HEK293 (cell line): Measurements from ENCODE around the gene SRRM1.

Experiments used
- CTCF ChIA-PET: fragments of 350-600 bp; formaldehyde crosslinking; extraction: SDS; loops from one replicate; lab custom pipeline; 2021; ENCODE audit warnings: antibody characterized with exemption; lab: Yijun Ruan, JAX
- POLR2A ChIA-PET: fragments of 300-600 bp; formaldehyde crosslinking; extraction: SDS; loops from one replicate; lab custom pipeline; 2020; ENCODE audit warnings: antibody characterized with exemption, inconsistent platforms; lab: Yijun Ruan, JAX
- H3K27ac ChIP-seq: fragments of 200-500 bp; sonication (Bioruptor generic); 2 replicates; pipeline ENCODE4 v1.5.1; 2014; ENCODE audit warnings: low read depth, low read length, control low read depth, inconsistent platforms; ENCODE audit errors: extremely low read depth
- H3K36me3 ChIP-seq, 2 experiments: fragments of 200-500 bp in 1 of 2; sonication (Bioruptor generic) in 1 of 2; 1 replicate in 1 of 2; 2 replicates in 1 of 2; pipeline ENCODE4 v1.5.1; 2014 to 2017; ENCODE audit warnings: inconsistent platforms in 2 of 2, low read length in 2 of 2; ENCODE audit not compliant: control insufficient read depth in 2 of 2, insufficient read depth in 1 of 2
- H3K4me1 ChIP-seq: fragments of 200-500 bp; sonication (Bioruptor generic); 2 replicates; pipeline ENCODE4 v1.5.1; 2014; ENCODE audit warnings: mild to moderate bottlenecking, low read length, inconsistent platforms; ENCODE audit not compliant: control insufficient read depth, insufficient read depth
- H3K4me3 ChIP-seq: 2 replicates; pipeline ENCODE4 v1.5.1; 2011; ENCODE audit warnings: low read depth, mild to moderate bottlenecking, control low read depth, low read length, moderate library complexity
- H3K9me3 ChIP-seq: fragments of 200-500 bp; sonication (Bioruptor generic); 2 replicates; pipeline ENCODE4 v1.5.1; 2014; ENCODE audit warnings: low read depth, low read length, inconsistent platforms; ENCODE audit not compliant: control insufficient read depth, insufficient read depth
- CTCF ChIP-seq: fragments of 450-650 bp; formaldehyde crosslinking; IDR thresholded peaks from 2 replicates; pipeline ENCODE4 v1.5.1; 2016; ENCODE audit warnings: missing biosample characterization, missing genetic modification characterization
- HOXA7 ChIP-seq: sonication (generic); formaldehyde crosslinking; IDR thresholded peaks from 2 replicates; pipeline ENCODE4 v1.8.1; 2022; ENCODE audit warnings: missing genetic modification reagents, borderline replicate concordance
- HOXC10 ChIP-seq: sonication (generic); formaldehyde crosslinking; IDR thresholded peaks from 2 replicates; pipeline ENCODE4 v1.8.1; 2023; ENCODE audit warnings: mild to moderate bottlenecking, missing genetic modification reagents
- KLF7 ChIP-seq: fragments of 450-650 bp; formaldehyde crosslinking; IDR thresholded peaks from 2 replicates; pipeline ENCODE4 v1.5.1; 2016; ENCODE audit warnings: missing biosample characterization, missing genetic modification characterization, borderline replicate concordance
- KLF9 ChIP-seq: fragments of 450-650 bp; formaldehyde crosslinking; IDR thresholded peaks from 2 replicates; pipeline ENCODE4 v1.5.1; 2016; ENCODE audit warnings: missing biosample characterization, missing genetic modification characterization, low read depth
- MZF1 ChIP-seq: fragments of 450-650 bp; formaldehyde crosslinking; IDR thresholded peaks from 2 replicates; pipeline ENCODE4 v1.5.1; 2017; ENCODE audit warnings: missing biosample characterization, missing genetic modification characterization, borderline replicate concordance
- OSR2 ChIP-seq: fragments of 450-650 bp; formaldehyde crosslinking; IDR thresholded peaks from 2 replicates; pipeline ENCODE4 v1.5.1; 2016; ENCODE audit warnings: missing biosample characterization, missing genetic modification characterization
- PRDM1 ChIP-seq: fragments of 450-650 bp; formaldehyde crosslinking; IDR thresholded peaks from 2 replicates; pipeline ENCODE4; 2016; ENCODE audit warnings: missing biosample characterization, missing genetic modification characterization
- SETDB1 ChIP-seq: IDR thresholded peaks from one replicate; pipeline ENCODE4 v1.6.1; 2017; ENCODE audit warnings: mild to moderate bottlenecking, low read length, moderate library complexity, mixed read lengths; ENCODE audit not compliant: insufficient read length
- ZBTB10 ChIP-seq: fragments of 450-650 bp; formaldehyde crosslinking; IDR thresholded peaks from 2 replicates; pipeline ENCODE4 v1.5.1; 2016; ENCODE audit warnings: missing biosample characterization, missing genetic modification characterization
- ZFP37 ChIP-seq: fragments of 450-650 bp; formaldehyde crosslinking; IDR thresholded peaks from 2 replicates; pipeline ENCODE4 v1.5.1; 2016; ENCODE audit warnings: missing biosample characterization, missing genetic modification characterization
- ZNF157 ChIP-seq: fragments of 450-650 bp; formaldehyde crosslinking; IDR thresholded peaks from 2 replicates; pipeline ENCODE4 v1.5.1; 2016; ENCODE audit warnings: missing biosample characterization, missing genetic modification characterization
- ZNF19 ChIP-seq: fragments of 450-650 bp; formaldehyde crosslinking; IDR thresholded peaks from 2 replicates; pipeline ENCODE4; 2016; ENCODE audit warnings: missing biosample characterization, missing genetic modification characterization, low read depth
- ZNF214 ChIP-seq: fragments of 450-650 bp; formaldehyde crosslinking; IDR thresholded peaks from 2 replicates; pipeline ENCODE4 v1.5.1; 2017; ENCODE audit warnings: missing biosample characterization, mild to moderate bottlenecking, missing genetic modification characterization, borderline replicate concordance
- ZNF221 ChIP-seq: fragments of 450-650 bp; formaldehyde crosslinking; IDR thresholded peaks from 2 replicates; pipeline ENCODE4 v1.5.1; 2017; ENCODE audit warnings: missing biosample characterization, missing genetic modification characterization, borderline replicate concordance
- ZNF324 ChIP-seq: fragments of 450-650 bp; formaldehyde crosslinking; IDR thresholded peaks from 2 replicates; pipeline ENCODE4 v1.5.1; 2016; ENCODE audit warnings: missing biosample characterization, missing genetic modification characterization
- ZNF362 ChIP-seq: fragments of 450-650 bp; formaldehyde crosslinking; IDR thresholded peaks from 2 replicates; pipeline ENCODE4 v1.5.1; 2016; ENCODE audit warnings: missing biosample characterization, missing genetic modification characterization
- ZNF37A ChIP-seq: fragments of 450-650 bp; IDR thresholded peaks from 2 replicates; pipeline ENCODE4 v1.5.1; 2018; ENCODE audit warnings: missing biosample characterization, missing genetic modification characterization
- ZNF654 ChIP-seq: fragments of 450-650 bp; formaldehyde crosslinking; IDR thresholded peaks from 2 replicates; pipeline ENCODE4 v1.5.1; 2016; ENCODE audit warnings: low read depth, missing biosample characterization, missing genetic modification characterization
- ZNF670 ChIP-seq: fragments of 450-650 bp; formaldehyde crosslinking; IDR thresholded peaks from 2 replicates; pipeline ENCODE4 v1.5.1; 2016; ENCODE audit warnings: missing biosample characterization, missing genetic modification characterization, low read depth
- ZNF707 ChIP-seq: fragments of 450-650 bp; formaldehyde crosslinking; IDR thresholded peaks from 2 replicates; pipeline ENCODE4 v1.5.1; 2016; ENCODE audit warnings: missing biosample characterization, missing genetic modification characterization
- ZNF747 ChIP-seq: fragments of 450-650 bp; formaldehyde crosslinking; IDR thresholded peaks from 2 replicates; pipeline ENCODE4 v1.5.1; 2016; ENCODE audit warnings: missing biosample characterization, missing genetic modification characterization
- ZNF791 ChIP-seq: fragments of 450-650 bp; formaldehyde crosslinking; IDR thresholded peaks from 2 replicates; pipeline ENCODE4 v1.5.1; 2016; ENCODE audit warnings: missing biosample characterization, missing genetic modification characterization
- ZNF837 ChIP-seq: fragments of 450-650 bp; formaldehyde crosslinking; IDR thresholded peaks from 2 replicates; pipeline ENCODE4 v1.5.1; 2016; ENCODE audit warnings: missing biosample characterization, missing genetic modification characterization
- ZSCAN23 ChIP-seq: fragments of 450-650 bp; formaldehyde crosslinking; IDR thresholded peaks from 2 replicates; pipeline ENCODE4 v1.5.1; 2016; ENCODE audit warnings: missing biosample characterization, missing genetic modification characterization
- ZSCAN5A ChIP-seq: fragments of 450-650 bp; formaldehyde crosslinking; IDR thresholded peaks from 2 replicates; pipeline ENCODE4 v1.5.1; 2016; ENCODE audit warnings: missing biosample characterization, missing genetic modification characterization
- ZXDB ChIP-seq: fragments of 450-650 bp; formaldehyde crosslinking; IDR thresholded peaks from 2 replicates; pipeline ENCODE4 v1.5.1; 2016; ENCODE audit warnings: missing biosample characterization, missing genetic modification characterization

The SRRM1 gene

GRCh38 chr1:24654010-24654409 is 10.9 kb downstream of the SRRM1 start:
- Histone ChIP-seq H3K27ac (no peak overlapping the region), H3K36me3 (peaks cover 91 to 99% of the 10 kb centered on the region in 2 experiments), H3K4me1 (no peaks in the 10 kb centered on the region), H3K4me3 (no peak overlapping the region), H3K9me3 (no peaks in the 10 kb centered on the region)
- ChIA-PET POLR2A (no interaction called here), CTCF (interaction anchor here (0.7 to 3.1 kb wide), 5 partner anchors 9 to 1153 kb away, joined by 3 to 9 read pairs (median 3); no protein-coding TSS in a partner anchor)
- no peak for TF ChIP-seq SETDB1
- TF ChIP-seq HOXA7 (CRISPR knock-in tag) = no peak
- no peak for TF ChIP-seq ZNF707 (tag by site-specific recombination)
- no peak for TF ChIP-seq ZNF19
- TF ChIP-seq ZNF324 (tag by site-specific recombination) = no peak
- no peak for TF ChIP-seq CTCF
- TF ChIP-seq ZNF791 = no peak
- TF ChIP-seq ZNF221 (tag by site-specific recombination) = no peak
- no peak for TF ChIP-seq ZSCAN23 (tag by site-specific recombination)
- TF ChIP-seq ZNF157 (tag by site-specific recombination) = no peak
- no peak for TF ChIP-seq MZF1 (tag by site-specific recombination)
- no peak for TF ChIP-seq ZBTB10

- H3K36me3 ChIP-seq = peaks cover 80 to 99% of the 10 kb centered on the region in 2 experiments
- ChIA-PET CTCF (interaction anchor here (1.2 to 3.1 kb wide), 2 partner anchors 33 to 129 kb away, joined by 3 to 9 read pairs; no protein-coding TSS in a partner anchor), POLR2A (interaction anchor here (0.6 to 0.9 kb wide), 2 partner anchors 10 to 92 kb away, joined by 3 read pairs; no protein-coding TSS in a partner anchor)
- H3K4me1 ChIP-seq = no peaks in the 10 kb centered on the region
- no peaks in the 10 kb centered on the region for H3K9me3 ChIP-seq
- TF ChIP-seq ZXDB (tag by site-specific recombination) = no peak
- TF ChIP-seq PRDM1 (tag by site-specific recombination) = peak; percentile 38; the same call in 1 of the 2 replicates
- TF ChIP-seq ZNF747 (tag by site-specific recombination) = no peak
- no peak for TF ChIP-seq ZNF670 (tag by site-specific recombination)
- no peak overlapping the region for H3K4me3 ChIP-seq
- no peak overlapping the region for H3K27ac ChIP-seq
These were observed 12.9 kb downstream of the SRRM1 start for GRCh38 chr1:24656046-24656445.

- Histone ChIP-seq H3K27ac (no peak overlapping the region), H3K4me1 (no peaks in the 10 kb centered on the region), H3K9me3 (no peaks in the 10 kb centered on the region), H3K36me3 (peaks cover 80 to 100% of the 10 kb centered on the region in 2 experiments), H3K4me3 (no peak overlapping the region)
- ChIA-PET POLR2A (interaction anchor here (0.7 kb wide), 2 partner anchors 18 to 266 kb away, joined by 5 read pairs; no protein-coding TSS in a partner anchor), CTCF (interaction anchor here (0.8 kb wide), 1 partner anchor 266 kb away, joined by 3 read pairs; no protein-coding TSS in a partner anchor)
- TF ChIP-seq OSR2 (tag by site-specific recombination) (no peak), ZNF837 (no peak), HOXC10 (CRISPR knock-in tag) (no peak), ZSCAN5A (no peak), KLF9 (tag by site-specific recombination) (no peak), ZNF707 (tag by site-specific recombination) (no peak), ZNF214 (tag by site-specific recombination) (no peak), ZNF654 (tag by site-specific recombination) (no peak), ZNF362 (tag by site-specific recombination) (no peak), ZNF37A (tag by site-specific recombination) (no peak), KLF7 (tag by site-specific recombination) (no peak), ZFP37 (no peak)
These were observed 14.7 kb downstream of the SRRM1 start for GRCh38 chr1:24657781-24658180.
